ENCODE data around the gene KCNK4.

The KCNK4 gene

GRCh38 chr11:64330888-64331287 lies 39.8 kb downstream of the KCNK4 start:
- peaks cover 3% of the 10 kb centered on the region; the same call in 1 of the 2 replicates for H3K4me1 ChIP-seq (ENCODE audit: control insufficient read depth, insufficient read depth, low read length)
- DNase-seq (ENCODE audit: low read depth, low spot score) = no peak
- H3K4me3 ChIP-seq (ENCODE audit: low read length) = no peak overlapping the region
- H3K9me3 ChIP-seq (ENCODE audit: control insufficient read depth, insufficient read depth, low read length) = no peaks in the 10 kb centered on the region
- no CpG with 5 or more reads among the region's 11 CpGs for WGBS (ENCODE audit: insufficient coverage, insufficient read length)
- H3K36me3 ChIP-seq (ENCODE audit: control insufficient read depth, insufficient read depth, low read length) = no peaks in the 10 kb centered on the region
- no peak overlapping the region for H3K27ac ChIP-seq (ENCODE audit: low read length)
- H3K27me3 ChIP-seq (ENCODE audit: control insufficient read depth, insufficient read depth, low read length) = no peaks in the 10 kb centered on the region

GRCh38 chr11:64331569-64332371 lies 40.7 kb downstream of the KCNK4 start:
- 100% methylated on average over 3 of the region's 20 CpGs for WGBS (ENCODE audit: insufficient coverage, insufficient read length)
- no peak for DNase-seq (ENCODE audit: low read depth, low spot score)
- Histone ChIP-seq H3K36me3 (ENCODE audit: control insufficient read depth, insufficient read depth, low read length) (no peaks in the 10 kb centered on the region), H3K9me3 (ENCODE audit: control insufficient read depth, insufficient read depth, low read length) (no peaks in the 10 kb centered on the region), H3K27ac (ENCODE audit: low read length) (no peak overlapping the region), H3K4me1 (ENCODE audit: control insufficient read depth, insufficient read depth, low read length) (peaks cover 3% of the 10 kb centered on the region; the same call in 1 of the 2 replicates), H3K27me3 (ENCODE audit: control insufficient read depth, insufficient read depth, low read length) (no peaks in the 10 kb centered on the region), H3K4me3 (ENCODE audit: low read length) (no peak overlapping the region)

- Histone ChIP-seq H3K27me3 (ENCODE audit: control insufficient read depth, insufficient read depth, low read length) (no peaks in the 10 kb centered on the region), H3K4me3 (ENCODE audit: low read length) (no peak overlapping the region), H3K9me3 (ENCODE audit: control insufficient read depth, insufficient read depth, low read length) (no peaks in the 10 kb centered on the region), H3K27ac (ENCODE audit: low read length) (no peak overlapping the region), H3K4me1 (ENCODE audit: control insufficient read depth, insufficient read depth, low read length) (peaks cover 3% of the 10 kb centered on the region; the same call in 1 of the 2 replicates), H3K36me3 (ENCODE audit: control insufficient read depth, insufficient read depth, low read length) (no peaks in the 10 kb centered on the region)
- no CpG with 5 or more reads among the region's 8 CpGs for WGBS (ENCODE audit: insufficient coverage, insufficient read length)
- DNase-seq (ENCODE audit: low read depth, low spot score) = no peak
These were observed 42.5 kb downstream of the KCNK4 start for GRCh38 chr11:64333556-64333955.

- DNase-seq (ENCODE audit: low read depth, low spot score) = no peak
- Histone ChIP-seq H3K4me1 (ENCODE audit: control insufficient read depth, insufficient read depth, low read length) (peaks cover 3% of the 10 kb centered on the region), H3K4me3 (ENCODE audit: low read length) (no peak overlapping the region), H3K27ac (ENCODE audit: low read length) (no peak overlapping the region), H3K9me3 (ENCODE audit: control insufficient read depth, insufficient read depth, low read length) (no peaks in the 10 kb centered on the region), H3K27me3 (ENCODE audit: control insufficient read depth, insufficient read depth, low read length) (no peaks in the 10 kb centered on the region), H3K36me3 (ENCODE audit: control insufficient read depth, insufficient read depth, low read length) (no peaks in the 10 kb centered on the region)
- WGBS (ENCODE audit: insufficient coverage, insufficient read length) = no CpG with 5 or more reads among the region's 13 CpGs
These were observed 43.9 kb downstream of the KCNK4 start for GRCh38 chr11:64334764-64335735.

- no peaks in the 10 kb centered on the region for H3K27me3 ChIP-seq (ENCODE audit: control insufficient read depth, insufficient read depth, low read length)
- H3K27ac ChIP-seq (ENCODE audit: low read length) = no peak overlapping the region
- H3K4me1 ChIP-seq (ENCODE audit: control insufficient read depth, insufficient read depth, low read length) = peaks cover 6% of the 10 kb centered on the region
- H3K9me3 ChIP-seq (ENCODE audit: control insufficient read depth, insufficient read depth, low read length) = no peaks in the 10 kb centered on the region
- no CpG with 5 or more reads among the region's 8 CpGs for WGBS (ENCODE audit: insufficient coverage, insufficient read length)
- H3K36me3 ChIP-seq (ENCODE audit: control insufficient read depth, insufficient read depth, low read length) = no peaks in the 10 kb centered on the region
- no peak overlapping the region for H3K4me3 ChIP-seq (ENCODE audit: low read length)
- DNase-seq (ENCODE audit: low read depth, low spot score) = no peak
These were observed 46.6 kb downstream of the KCNK4 start for GRCh38 chr11:64337538-64338249.

- H3K4me3 ChIP-seq (ENCODE audit: low read length) = no peak overlapping the region
These were observed 47.6 kb downstream of the KCNK4 start for GRCh38 chr11:64338716-64339115.

GRCh38 chr11:64339286-64339685 lies 48.2 kb downstream of the KCNK4 start:
- no peak overlapping the region for H3K27ac ChIP-seq (ENCODE audit: low read length)
- no peaks in the 10 kb centered on the region for H3K36me3 ChIP-seq (ENCODE audit: control insufficient read depth, insufficient read depth, low read length)
- DNase-seq (ENCODE audit: low read depth, low spot score) = no peak
- no peaks in the 10 kb centered on the region for H3K9me3 ChIP-seq (ENCODE audit: control insufficient read depth, insufficient read depth, low read length)
- H3K4me1 ChIP-seq (ENCODE audit: control insufficient read depth, insufficient read depth, low read length) = peaks cover 8% of the 10 kb centered on the region
- H3K4me3 ChIP-seq (ENCODE audit: low read length) = no peak overlapping the region
- H3K27me3 ChIP-seq (ENCODE audit: control insufficient read depth, insufficient read depth, low read length) = no peaks in the 10 kb centered on the region
- no CpG with 5 or more reads among the region's 4 CpGs for WGBS (ENCODE audit: insufficient coverage, insufficient read length)

More at GRCh38 chr11:64338716-64339115, 47.6 kb downstream of the KCNK4 start:
- Histone ChIP-seq H3K27ac (ENCODE audit: low read length) (no peak overlapping the region), H3K4me1 (ENCODE audit: control insufficient read depth, insufficient read depth, low read length) (peaks cover 8% of the 10 kb centered on the region), H3K27me3 (ENCODE audit: control insufficient read depth, insufficient read depth, low read length) (no peaks in the 10 kb centered on the region), H3K9me3 (ENCODE audit: control insufficient read depth, insufficient read depth, low read length) (no peaks in the 10 kb centered on the region), H3K36me3 (ENCODE audit: control insufficient read depth, insufficient read depth, low read length) (no peaks in the 10 kb centered on the region)
- WGBS (ENCODE audit: insufficient coverage, insufficient read length) = no CpG with 5 or more reads among the region's 8 CpGs
- DNase-seq (ENCODE audit: low read depth, low spot score) = no peak

- H3K27ac ChIP-seq (ENCODE audit: low read length) = no peak within 1 kb of the TSS
- H3K9me3 ChIP-seq (ENCODE audit: control insufficient read depth, insufficient read depth, low read length) = no peaks in the 10 kb centered on the region
- H3K4me3 ChIP-seq (ENCODE audit: low read length) = peak within 1 kb of the TSS; percentile 43; the same call in 1 of the 2 replicates
- H3K27me3 ChIP-seq (ENCODE audit: control insufficient read depth, insufficient read depth, low read length) = no peaks in the 10 kb centered on the region
- H3K4me1 ChIP-seq (ENCODE audit: control insufficient read depth, insufficient read depth, low read length) = peaks cover 8% of the 10 kb centered on the region
- no CpG with 5 or more reads among the region's 16 CpGs for WGBS (ENCODE audit: insufficient coverage, insufficient read length)
- DNase-seq (ENCODE audit: low read depth, low spot score) = no peak
- H3K36me3 ChIP-seq (ENCODE audit: control insufficient read depth, insufficient read depth, low read length) = no peaks in the 10 kb centered on the region
These were observed 48.8 kb downstream of the KCNK4 start, which contains the start of gene CCDC88B for GRCh38 chr11:64339754-64340408. Gene CCDC88B (plus strand): TSS chr11:64340204. CDS start chr11:64340267, 63 bp downstream.

- no CpG with 5 or more reads among the region's 33 CpGs for WGBS (ENCODE audit: insufficient coverage, insufficient read length)
- no peaks in the 10 kb centered on the region for H3K36me3 ChIP-seq (ENCODE audit: control insufficient read depth, insufficient read depth, low read length)
These were observed 49.7 kb downstream of the KCNK4 start for GRCh38 chr11:64340671-64341335.

More at GRCh38 chr11:64340671-64341335, 49.7 kb downstream of the KCNK4 start:
- H3K27ac ChIP-seq (ENCODE audit: low read length) = no peak overlapping the region
- no peaks in the 10 kb centered on the region for H3K27me3 ChIP-seq (ENCODE audit: control insufficient read depth, insufficient read depth, low read length)
- peak overlapping the region; percentile 43; the same call in 1 of the 2 replicates for H3K4me3 ChIP-seq (ENCODE audit: low read length)
- H3K4me1 ChIP-seq (ENCODE audit: control insufficient read depth, insufficient read depth, low read length) = peaks cover 8% of the 10 kb centered on the region
- no peak for DNase-seq (ENCODE audit: low read depth, low spot score)
- H3K9me3 ChIP-seq (ENCODE audit: control insufficient read depth, insufficient read depth, low read length) = no peaks in the 10 kb centered on the region

Measured in iPS DF 6.9 (cell line).